GM03348 (cell line): Measurements from ENCODE around the gene BCL6.
A peak's percentile ranks its signal among the peaks of the same experiment; 100 is the strongest.

Experiments used
- DNase-seq: peaks from one replicate; pipeline ENCODE4 v3.0.0; 2012; ENCODE audit warnings: low spot score

The BCL6 gene

DNA sequence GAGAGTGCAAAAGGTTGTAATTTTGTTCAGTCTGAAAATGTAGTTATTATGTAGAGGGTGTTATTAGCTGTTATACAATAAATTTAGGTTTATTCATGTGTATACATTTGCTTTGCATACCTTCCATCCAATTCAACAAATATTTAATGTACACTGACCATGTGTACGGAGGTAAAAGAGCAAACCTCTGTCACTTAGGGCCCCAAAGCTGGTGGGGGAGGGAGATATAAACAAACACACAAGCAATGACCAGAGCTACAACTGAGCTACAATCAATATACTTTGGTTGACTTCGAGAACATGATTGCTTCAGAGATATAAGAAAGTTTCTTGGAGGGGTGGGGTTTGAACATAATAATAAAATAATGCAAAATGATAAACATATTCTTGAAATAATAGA is 17.5 kb upstream of the BCL6 start:
- DNase-seq: no peak

DNA sequence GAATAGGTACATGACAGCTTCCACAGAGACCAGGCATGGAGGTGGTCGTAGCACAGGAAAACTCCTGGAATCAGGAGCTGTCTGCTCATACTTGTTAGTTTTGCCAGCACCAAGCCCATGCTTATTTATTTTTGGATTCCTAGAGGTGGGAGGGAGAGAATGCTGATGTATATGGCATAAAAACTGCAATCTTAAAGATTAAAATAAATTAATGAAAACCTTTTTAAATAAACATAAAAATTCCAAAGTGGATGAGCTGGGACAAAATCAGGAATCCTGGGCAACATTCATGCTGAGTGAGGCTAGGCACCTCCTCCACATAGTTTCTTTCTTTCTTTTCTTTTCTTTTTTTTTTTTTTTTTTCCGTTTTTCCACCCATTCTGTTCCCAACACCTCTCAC is 14.3 kb upstream of the BCL6 start:
- no peak for DNase-seq

- no peak for DNase-seq
These were observed 13.2 kb upstream of the BCL6 start for GRCh38 chr3:187758318-187758955.

DNA sequence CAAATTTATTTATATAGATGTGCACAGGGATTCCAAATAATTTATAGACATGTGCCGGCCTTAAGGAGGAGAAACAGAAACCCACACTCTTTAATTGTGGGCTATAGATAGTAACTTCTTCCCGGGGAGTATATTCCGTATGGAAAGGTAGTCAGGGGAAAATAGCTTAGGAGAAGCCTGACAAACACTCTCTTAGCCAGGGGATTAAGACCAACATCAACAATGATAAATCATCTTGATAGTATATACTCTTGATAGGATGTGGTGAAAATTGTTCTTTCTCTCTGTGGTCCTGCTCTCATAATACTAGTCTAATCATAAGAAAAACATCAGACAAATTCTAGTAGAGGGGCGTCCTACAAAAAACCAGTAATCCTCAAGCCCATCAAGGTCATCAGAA is 8.2 kb upstream of the BCL6 start:
- no peak for DNase-seq

- DNase-seq: no peak
These were observed 5.3 kb upstream of the BCL6 start for GRCh38 chr3:187750513-187751123.

- no peak for DNase-seq
These were observed 4.8 kb upstream of the BCL6 start for GRCh38 chr3:187750006-187750512.

- peak; percentile 76 for DNase-seq
These were observed 2.8 kb upstream of the BCL6 start for GRCh38 chr3:187748050-187748481.

DNA sequence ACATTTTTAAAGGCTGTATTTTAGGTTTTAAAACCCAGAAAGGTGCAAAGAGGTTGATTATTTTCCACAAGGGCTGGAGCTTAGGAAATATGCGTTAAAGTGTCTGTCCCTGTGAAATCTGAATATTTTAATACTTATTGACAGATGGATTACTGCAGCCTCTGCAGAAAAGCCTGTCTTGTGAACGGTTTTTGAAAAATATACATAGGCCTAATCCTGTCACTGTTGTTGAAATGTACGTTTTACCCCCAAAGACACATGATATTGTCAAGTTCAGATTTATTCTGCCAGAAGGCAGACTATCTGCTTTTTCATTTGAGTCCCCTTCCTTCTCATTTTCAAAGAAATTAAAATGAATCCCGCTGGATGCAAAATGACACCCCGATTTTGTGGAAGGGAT is 2.2 kb upstream of the BCL6 start:
- no peak for DNase-seq

GRCh38 chr3:187746442-187747281 is 1.4 kb upstream of the BCL6 start:
- DNase-seq: no peak

- no peak for DNase-seq
These were observed 782 bp upstream of the BCL6 start for GRCh38 chr3:187746059-187746441.

DNA sequence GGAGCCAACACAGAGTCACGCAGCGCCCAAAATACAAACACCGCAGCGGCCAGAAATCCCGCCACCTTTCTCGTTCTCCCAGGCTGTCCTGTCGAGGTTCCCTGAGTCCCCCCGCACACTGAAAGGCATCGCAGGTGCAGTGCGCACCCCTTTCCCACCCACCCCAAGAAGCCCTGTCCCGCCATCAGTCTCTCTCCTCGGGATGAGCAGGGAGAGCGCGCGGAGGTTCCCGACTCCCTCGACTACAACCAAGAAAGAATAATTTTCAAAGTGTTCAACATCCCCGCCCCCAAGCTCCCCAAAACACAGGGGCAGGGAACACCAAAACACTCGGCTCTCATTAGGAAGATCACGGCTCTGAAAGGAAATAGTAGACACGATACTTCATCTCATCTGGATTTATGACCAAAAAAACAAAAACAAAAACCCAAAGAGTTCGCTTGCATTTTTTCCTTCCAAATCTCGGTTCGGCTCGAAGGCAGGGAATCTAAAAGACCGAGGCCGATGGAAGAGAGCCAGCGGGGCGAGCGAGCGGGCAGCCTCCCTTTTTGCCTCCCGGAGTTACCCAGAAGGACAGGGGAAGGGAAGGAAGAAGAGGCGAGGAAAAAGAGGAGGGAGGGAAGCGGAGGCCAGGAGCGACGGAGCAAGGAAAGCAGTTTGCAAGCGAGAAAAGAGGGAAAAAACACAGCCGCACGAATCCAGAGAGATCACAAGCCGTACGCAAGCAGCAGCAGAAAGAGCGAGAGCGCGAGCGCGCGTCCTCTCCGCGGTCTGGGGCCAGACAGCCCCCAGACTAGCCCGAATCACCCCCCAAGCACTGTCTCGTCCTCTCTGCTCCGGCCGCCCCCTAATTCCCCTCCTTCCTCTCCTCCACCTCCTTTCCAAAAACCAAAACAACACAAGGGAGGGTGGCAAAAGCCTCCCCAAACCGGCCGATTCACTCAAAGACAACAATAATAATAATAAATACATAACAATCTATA is 808 bp downstream of the BCL6 start:
- DNase-seq: peak; percentile 54

DNA sequence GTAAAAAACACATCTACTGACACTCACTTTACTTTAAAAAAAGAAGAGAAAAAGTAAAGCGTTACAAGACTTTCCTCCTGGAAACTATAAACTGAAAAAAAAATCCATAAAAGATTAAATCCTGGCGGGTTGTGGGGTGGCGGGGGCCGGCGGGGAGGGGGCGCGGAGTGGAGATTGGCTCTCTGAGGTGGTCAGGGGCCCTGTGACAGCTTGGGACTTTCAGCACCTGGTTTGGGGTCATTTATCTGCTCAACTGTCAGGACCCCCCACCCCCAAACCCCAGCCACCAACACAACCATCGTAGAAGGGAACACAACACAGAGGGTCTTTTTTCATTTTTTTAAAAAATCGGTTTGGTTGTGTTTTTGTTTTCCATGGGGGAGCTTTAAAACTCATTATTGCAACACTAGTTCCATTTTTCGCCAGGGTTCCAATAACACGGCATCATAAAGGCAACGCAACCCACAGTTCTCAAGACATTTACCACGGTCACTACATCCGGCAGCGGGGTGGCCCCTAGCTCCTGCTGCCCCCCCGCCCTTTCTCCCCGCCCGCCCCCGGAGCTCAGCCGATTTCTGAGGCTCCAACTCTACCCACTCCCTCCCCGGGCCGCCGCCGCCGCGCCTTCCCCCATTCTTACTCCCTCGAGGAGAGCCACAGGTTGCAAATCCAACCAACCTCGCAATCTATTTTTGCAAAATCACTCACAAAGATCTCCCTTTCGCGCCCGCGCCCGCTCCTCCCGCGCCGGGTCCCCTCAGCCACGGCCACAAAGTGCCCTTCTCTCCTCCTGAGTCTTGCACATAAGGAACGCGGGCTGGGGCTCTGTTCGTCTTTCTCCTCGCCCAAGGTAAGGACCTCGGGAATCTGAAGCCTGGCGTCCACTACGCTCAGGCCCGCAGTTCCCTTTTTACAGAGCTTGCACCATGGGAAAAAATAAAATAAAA is 1.8 kb downstream of the BCL6 start:
- DNase-seq: peak; percentile 70

- DNase-seq: no peak
These were observed 2.7 kb downstream of the BCL6 start for GRCh38 chr3:187742351-187743171.

GRCh38 chr3:187741403-187742350 is 3.6 kb downstream of the BCL6 start:
- peak; percentile 73 for DNase-seq

DNA sequence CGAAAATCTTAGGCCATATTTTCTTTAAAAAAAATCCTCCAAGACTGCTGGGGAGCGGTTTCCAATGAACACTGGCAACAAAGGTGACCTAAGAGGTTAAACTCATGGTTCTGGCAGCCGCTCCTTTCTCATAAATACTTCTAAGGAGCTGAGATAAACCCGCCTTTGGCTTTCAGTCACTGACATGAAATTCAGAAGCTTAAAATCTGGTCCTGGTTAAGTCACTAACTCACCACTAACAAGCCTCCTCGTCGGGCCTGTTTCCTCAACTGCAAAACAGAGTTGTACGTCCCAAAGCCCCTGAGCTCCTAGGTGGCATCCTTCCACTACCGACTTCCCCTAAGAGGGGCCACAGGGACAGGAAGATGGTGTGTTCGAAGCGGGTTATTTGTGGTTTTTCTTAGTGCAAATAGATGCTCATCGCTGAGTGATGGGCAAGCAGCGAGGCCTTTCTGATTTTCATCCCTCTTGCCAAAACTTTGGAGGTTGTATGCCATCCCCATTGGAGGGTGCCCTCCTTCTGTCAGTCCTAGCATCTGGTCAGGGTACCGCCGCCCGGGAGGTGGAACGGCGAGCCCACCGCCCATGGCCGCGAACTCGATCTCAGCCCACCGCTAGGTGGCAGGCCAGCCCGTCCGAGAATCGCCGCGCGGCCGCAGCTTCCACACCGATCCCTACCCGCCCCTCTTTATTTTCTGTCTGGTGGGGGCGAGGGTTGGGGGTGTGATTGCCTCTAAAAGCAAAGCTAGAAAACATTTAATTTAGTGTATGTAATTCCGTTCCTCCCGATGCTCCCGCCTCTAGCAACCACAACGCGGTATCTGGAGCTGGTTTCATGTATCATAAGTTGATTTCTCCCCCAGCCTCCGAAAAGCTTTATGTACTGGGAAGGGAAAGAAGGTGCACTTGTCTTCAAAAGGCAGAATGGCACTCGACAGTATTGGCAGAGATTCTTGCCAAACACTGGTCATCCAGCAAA is 4.6 kb downstream of the BCL6 start:
- peak; percentile 72 for DNase-seq

DNA sequence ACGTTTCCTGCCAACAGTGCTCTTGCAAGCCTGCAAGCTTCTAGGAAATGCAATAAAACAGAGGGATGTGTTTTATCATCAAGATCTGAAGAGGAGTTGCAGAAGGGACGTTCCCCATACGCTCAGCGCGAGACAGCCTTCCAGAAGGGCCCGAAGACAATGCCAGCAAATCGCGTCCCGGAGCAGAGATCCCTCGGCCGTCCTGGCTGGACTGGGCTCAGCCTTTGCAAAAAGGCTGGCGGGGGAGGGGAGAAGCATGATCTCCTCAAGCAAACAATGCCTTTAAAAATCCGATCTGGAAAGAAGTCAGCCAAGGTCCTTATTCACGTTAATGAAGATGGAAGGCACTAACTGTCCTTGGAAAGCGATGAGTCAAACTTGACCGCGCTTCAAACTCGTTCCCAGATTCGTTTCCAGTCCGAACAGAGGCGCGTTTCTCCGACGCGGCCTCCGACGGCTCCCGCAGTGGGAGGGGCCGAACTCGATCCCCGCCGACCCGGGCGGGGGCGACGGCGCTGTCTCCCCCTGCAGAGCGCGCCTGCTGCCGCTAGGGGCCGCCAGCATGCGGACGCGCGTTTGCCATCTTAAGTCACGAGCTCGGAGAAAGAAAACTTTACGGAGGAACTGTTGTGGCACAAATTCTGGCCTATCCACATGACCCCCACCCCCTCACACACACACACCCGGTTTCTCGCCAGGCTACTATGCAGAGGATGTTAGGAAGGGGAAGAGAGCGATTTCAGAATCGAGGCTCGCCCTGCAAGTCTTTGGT is 5.5 kb downstream of the BCL6 start:
- peak; percentile 82 for DNase-seq
